Endodermal cell (in vitro differentiated cells): ENCODE results near the gene OTOGL. TPM values are rescaled to one million over a fixed set of nuclear protein-coding genes. Genes with fewer than 3 reads are reported as not detected.

ENCODE experiments used
- DNase-seq: peaks from one replicate; pipeline ENCODE4 v3.0.0-alpha.2; 2017
- H3K27ac ChIP-seq: 2 replicates; pipeline ENCODE4 v1.5.1; 2013; ENCODE audit warnings: mild to moderate bottlenecking, low read depth, low read length, moderate library complexity
- H3K27me3 ChIP-seq: 2 replicates; pipeline ENCODE4 v1.6.1; 2013; ENCODE audit warnings: mild to moderate bottlenecking, low read length, moderate library complexity; ENCODE audit not compliant: insufficient read depth, control insufficient read depth, poor library complexity, severe bottlenecking
- H3K36me3 ChIP-seq: 2 replicates; pipeline ENCODE4 v1.7.0; 2013; ENCODE audit warnings: mild to moderate bottlenecking, low read length, moderate library complexity; ENCODE audit not compliant: control insufficient read depth, insufficient read depth
- H3K4me1 ChIP-seq: one replicate; pipeline ENCODE4 v1.7.0; 2013; ENCODE audit warnings: low read length; ENCODE audit not compliant: control insufficient read depth, insufficient read depth
- H3K4me3 ChIP-seq: 2 replicates; pipeline ENCODE4 v1.5.1; 2013; ENCODE audit warnings: mild to moderate bottlenecking, low read length, moderate library complexity
- H3K9ac ChIP-seq: 2 replicates; pipeline ENCODE4 v1.6.1; 2013; ENCODE audit warnings: mild to moderate bottlenecking, low read length, moderate library complexity; ENCODE audit not compliant: poor library complexity, severe bottlenecking; ENCODE audit errors: extremely low read depth
- H3K9me3 ChIP-seq: 2 replicates; pipeline ENCODE4 v1.6.1; 2013; ENCODE audit warnings: mild to moderate bottlenecking, low read length, moderate library complexity; ENCODE audit not compliant: control insufficient read depth
- H3K27ac Mint-ChIP-seq: 2 replicates; pipeline ENCODE4 v1.8.0; 2020; ENCODE audit warnings: mixed read lengths
- H3K27me3 Mint-ChIP-seq: 2 replicates; pipeline ENCODE4 v1.8.0; 2021; ENCODE audit warnings: mild to moderate bottlenecking, mixed read lengths; ENCODE audit not compliant: insufficient read depth
- H3K36me3 Mint-ChIP-seq: 2 replicates; pipeline ENCODE4 v1.8.0; 2020; ENCODE audit warnings: low read depth, mixed read lengths
- H3K4me1 Mint-ChIP-seq: 2 replicates; pipeline ENCODE4 v1.8.0; 2020; ENCODE audit warnings: mixed read lengths
- H3K4me3 Mint-ChIP-seq: 2 replicates; pipeline ENCODE4 v1.8.0; 2020; ENCODE audit warnings: mild to moderate bottlenecking, moderate library complexity, mixed read lengths
- H3K9me3 Mint-ChIP-seq: 2 replicates; pipeline ENCODE4 v1.8.0; 2020; ENCODE audit warnings: mild to moderate bottlenecking, mixed read lengths
- WGBS, 2 experiments: methylation state at CpG; one replicate each; pipeline versions ENCODE4 v1.1.5 to v1.1.7; 2013; ENCODE audit warnings: missing lambda C conversion rate in 2 of 2, mixed read lengths in 1 of 2; ENCODE audit not compliant: insufficient coverage in 1 of 2, insufficient read length in 1 of 2; 5-methylcytosine and 5-hydroxymethylcytosine counted together
- total RNA-seq, 2 donors: library from RNA; stranded (reverse); fragmentation: NEBNext Ultra II Directional in 1 of 2; extraction: Animal tissue kit (Norgen Biotek cat#: 25700) in 1 of 2; gene quantifications; 2 replicates in 1 of 2; 3 replicates in 1 of 2; pipeline ENCODE4 v1.2.1, GENCODE V29; 2021
- TF ChIP-seq, protein P1 (sequence below): fragments of 200-600 bp; sonication (generic); conservative IDR thresholded peaks from 2 replicates; pipeline ENCODE4 v1.5.0; 2021; ENCODE audit warnings: antibody characterized with exemption, mild to moderate bottlenecking

Gene OTOGL
- total RNA-seq, 2 donors from 2014 or later, result 2.4 to 11.4 TPM

DNA sequence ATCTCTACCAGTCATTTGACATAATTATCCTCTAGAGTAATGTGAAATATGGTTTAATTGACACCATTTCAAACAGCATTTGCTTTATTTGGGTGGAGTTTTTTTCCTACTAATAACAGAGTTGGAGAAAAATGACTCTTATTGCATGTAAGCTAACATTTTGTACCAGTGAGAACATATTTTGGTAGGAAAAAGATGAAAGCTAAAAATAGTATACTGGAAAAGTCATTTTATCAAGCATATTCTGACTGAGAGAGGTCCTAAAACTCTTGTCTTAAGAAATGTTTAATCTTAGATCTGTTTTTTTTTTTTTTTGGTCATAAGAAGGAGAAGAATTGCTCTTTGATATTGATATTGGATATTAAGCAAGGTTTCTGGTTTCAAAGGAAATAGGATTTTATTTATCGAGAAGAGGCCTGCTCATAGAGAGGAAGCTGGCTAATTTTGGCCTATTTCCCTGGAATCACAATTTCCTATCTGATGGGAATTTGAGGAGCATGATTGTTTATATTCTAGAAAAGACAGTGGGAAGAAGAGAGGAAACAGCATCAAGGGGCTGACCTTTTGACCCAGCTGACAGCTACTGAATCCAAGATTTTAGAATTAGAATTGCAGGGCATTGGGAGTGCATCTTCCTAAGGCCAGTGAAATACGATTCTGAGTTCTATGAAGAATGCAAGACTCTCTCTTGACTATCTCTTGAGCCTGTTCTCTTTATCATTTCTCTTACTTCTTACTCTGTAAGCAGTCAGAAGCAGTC, 19.4 kb downstream of the OTOGL start:
- no peaks in the 10 kb centered on the region for H3K27me3 Mint-ChIP-seq
- H3K27me3 ChIP-seq, result no peaks in the 10 kb centered on the region
- H3K9me3 ChIP-seq, result no peaks in the 10 kb centered on the region
- TF ChIP-seq, protein P1, sequence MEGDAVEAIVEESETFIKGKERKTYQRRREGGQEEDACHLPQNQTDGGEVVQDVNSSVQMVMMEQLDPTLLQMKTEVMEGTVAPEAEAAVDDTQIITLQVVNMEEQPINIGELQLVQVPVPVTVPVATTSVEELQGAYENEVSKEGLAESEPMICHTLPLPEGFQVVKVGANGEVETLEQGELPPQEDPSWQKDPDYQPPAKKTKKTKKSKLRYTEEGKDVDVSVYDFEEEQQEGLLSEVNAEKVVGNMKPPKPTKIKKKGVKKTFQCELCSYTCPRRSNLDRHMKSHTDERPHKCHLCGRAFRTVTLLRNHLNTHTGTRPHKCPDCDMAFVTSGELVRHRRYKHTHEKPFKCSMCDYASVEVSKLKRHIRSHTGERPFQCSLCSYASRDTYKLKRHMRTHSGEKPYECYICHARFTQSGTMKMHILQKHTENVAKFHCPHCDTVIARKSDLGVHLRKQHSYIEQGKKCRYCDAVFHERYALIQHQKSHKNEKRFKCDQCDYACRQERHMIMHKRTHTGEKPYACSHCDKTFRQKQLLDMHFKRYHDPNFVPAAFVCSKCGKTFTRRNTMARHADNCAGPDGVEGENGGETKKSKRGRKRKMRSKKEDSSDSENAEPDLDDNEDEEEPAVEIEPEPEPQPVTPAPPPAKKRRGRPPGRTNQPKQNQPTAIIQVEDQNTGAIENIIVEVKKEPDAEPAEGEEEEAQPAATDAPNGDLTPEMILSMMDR, result no peak
- no peak overlapping the region for H3K4me3 ChIP-seq
- no peak for DNase-seq
- no peak overlapping the region for H3K27ac ChIP-seq
- no peaks in the 10 kb centered on the region for H3K4me1 ChIP-seq
- no peak overlapping the region for H3K9ac ChIP-seq
- no peaks in the 10 kb centered on the region for H3K9me3 Mint-ChIP-seq
- H3K36me3 ChIP-seq, result no peaks in the 10 kb centered on the region
- WGBS, 2 experiments, result 33 to 83% methylated on average over 1 to 2 of the region's 2 CpGs
- no peak overlapping the region for H3K27ac Mint-ChIP-seq
- H3K36me3 Mint-ChIP-seq, result no peaks in the 10 kb centered on the region
- no peak overlapping the region for H3K4me3 Mint-ChIP-seq
- H3K4me1 Mint-ChIP-seq, result no peaks in the 10 kb centered on the region

DNA sequence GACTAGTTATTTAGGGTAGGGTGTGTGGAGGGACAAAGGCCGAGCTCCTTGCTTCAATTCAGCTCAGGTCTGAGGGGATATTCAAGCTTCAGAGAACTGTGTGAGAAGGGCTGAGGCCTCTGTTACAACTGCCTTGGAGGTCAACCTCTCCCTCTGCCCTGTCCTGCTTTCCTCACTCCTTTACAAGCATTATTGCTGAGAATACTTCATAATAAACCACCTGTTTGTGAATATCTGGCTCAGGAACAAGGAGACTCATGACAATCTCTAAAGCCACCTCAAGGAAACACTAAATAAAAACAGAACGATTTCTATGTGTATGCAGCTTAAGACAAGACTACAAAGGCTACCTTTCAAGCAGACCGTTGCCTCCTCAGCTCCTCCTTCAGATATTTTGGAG, 21.7 kb downstream of the OTOGL start:
- H3K9me3 Mint-ChIP-seq, result no peaks in the 10 kb centered on the region
- no peak for DNase-seq
- 83 to 90% methylated on average over 1 to 3 of the region's 3 CpGs for WGBS, 2 experiments
- H3K27me3 ChIP-seq, result no peaks in the 10 kb centered on the region
- H3K27me3 Mint-ChIP-seq, result no peaks in the 10 kb centered on the region
- no peak overlapping the region for H3K4me3 Mint-ChIP-seq
- H3K36me3 Mint-ChIP-seq, result no peaks in the 10 kb centered on the region
- TF ChIP-seq, protein P1, result no peak
- no peaks in the 10 kb centered on the region for H3K4me1 ChIP-seq
- no peaks in the 10 kb centered on the region for H3K9me3 ChIP-seq
- peak overlapping the region; percentile 24 for H3K27ac Mint-ChIP-seq
- H3K27ac ChIP-seq, result no peak overlapping the region
- H3K4me3 ChIP-seq, result no peak overlapping the region
- H3K9ac ChIP-seq, result no peak overlapping the region
- no peaks in the 10 kb centered on the region for H3K4me1 Mint-ChIP-seq
- H3K36me3 ChIP-seq, result no peaks in the 10 kb centered on the region

DNA sequence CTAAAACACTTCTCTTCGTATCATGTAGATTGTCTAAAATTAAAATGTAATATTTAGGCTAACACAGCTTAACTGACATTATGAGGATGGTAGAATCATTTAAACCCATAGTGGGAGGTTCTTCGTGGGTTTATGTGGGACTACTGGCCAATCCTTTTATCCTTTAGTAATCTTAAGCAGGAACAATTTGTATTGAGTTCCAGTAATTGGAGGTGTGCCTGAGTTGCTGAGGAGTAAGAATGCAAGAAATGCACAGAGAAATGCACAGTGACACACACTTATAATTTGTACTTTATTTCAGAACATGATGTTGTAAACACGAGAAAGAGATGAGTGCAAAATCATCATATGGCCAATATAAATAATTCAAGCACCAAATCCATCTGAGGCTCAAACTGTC, 22.3 kb downstream of the OTOGL start:
- 90 to 91% methylated on average over 1 to 3 of the region's 3 CpGs for WGBS, 2 experiments
- H3K9ac ChIP-seq, result no peak overlapping the region

More for the DNA sequence above, 22.3 kb downstream of the OTOGL start:
- H3K27ac ChIP-seq, result no peak overlapping the region
- H3K27me3 ChIP-seq, result no peaks in the 10 kb centered on the region
- H3K4me1 ChIP-seq, result no peaks in the 10 kb centered on the region
- Mint-ChIP-seq H3K27me3 (no peaks in the 10 kb centered on the region), H3K36me3 (no peaks in the 10 kb centered on the region), H3K27ac (no peak overlapping the region), H3K9me3 (no peaks in the 10 kb centered on the region), H3K4me1 (no peaks in the 10 kb centered on the region), H3K4me3 (no peak overlapping the region)
- no peaks in the 10 kb centered on the region for H3K36me3 ChIP-seq
- H3K4me3 ChIP-seq, result no peak overlapping the region
- DNase-seq, result no peak
- TF ChIP-seq, protein P1, result no peak
- no peaks in the 10 kb centered on the region for H3K9me3 ChIP-seq
